ENCODE results near the gene HLCS.
"Not testable (repeated sequence)": the region's sequence is repeated elsewhere in the genome, so short reads cannot be mapped to it uniquely, and the experiment has no call there.

The HLCS gene

DNA sequence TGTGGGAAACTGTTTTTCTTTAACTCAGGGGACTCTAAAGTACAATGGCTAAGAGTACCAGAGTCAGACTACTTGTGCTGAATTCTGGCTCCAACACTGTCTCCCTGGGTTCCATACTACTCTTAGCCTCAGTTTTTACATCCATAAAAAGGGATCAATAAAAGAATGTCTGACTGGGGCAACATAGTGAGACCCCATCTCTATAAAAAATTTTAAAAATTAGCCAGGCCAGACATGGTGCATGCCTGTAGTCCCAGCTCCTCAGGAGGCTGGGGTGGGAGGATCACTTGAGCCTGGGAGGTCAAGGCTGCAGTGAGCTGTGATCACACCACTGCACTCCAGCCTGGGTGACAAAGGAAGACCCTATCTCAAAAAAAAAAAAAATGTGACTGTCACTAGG, 150.4 kb downstream of the HLCS start:
- not testable (repeated sequence) for H3K9me3 Mint-ChIP-seq, ATAC-seq, H3K4me3 Mint-ChIP-seq, H3K4me1 Mint-ChIP-seq, H3K27ac Mint-ChIP-seq, H3K27me3 Mint-ChIP-seq
- H3K36me3 Mint-ChIP-seq, result peaks cover 16% of the 10 kb centered on the region

DNA sequence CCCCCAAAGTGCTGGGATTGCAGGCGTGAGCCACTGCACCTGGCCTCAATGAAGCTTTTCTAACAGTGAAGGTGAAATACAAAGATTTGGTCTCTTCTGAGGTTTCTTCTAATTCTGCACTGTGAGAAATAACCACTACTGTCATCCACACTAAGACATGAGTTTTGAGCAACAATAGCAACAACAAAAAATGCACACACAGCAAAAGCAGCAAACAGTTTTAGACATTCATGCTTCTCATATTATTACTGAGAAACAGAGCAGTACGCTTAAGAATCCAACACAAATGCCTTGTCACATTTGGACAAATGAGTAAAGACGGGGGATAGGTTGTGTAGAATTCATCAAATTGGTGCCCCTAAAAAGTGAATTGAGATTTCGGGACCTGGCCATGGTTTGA, 151.2 kb downstream of the HLCS start:
- H3K4me3 Mint-ChIP-seq, result no peak overlapping the region
- H3K4me1 Mint-ChIP-seq, result no peaks in the 10 kb centered on the region
- no peaks in the 10 kb centered on the region for H3K9me3 Mint-ChIP-seq
- H3K27me3 Mint-ChIP-seq, result no peaks in the 10 kb centered on the region
- H3K36me3 Mint-ChIP-seq, result peaks cover 14% of the 10 kb centered on the region
- ATAC-seq, result no peak
- no peak overlapping the region for H3K27ac Mint-ChIP-seq

DNA sequence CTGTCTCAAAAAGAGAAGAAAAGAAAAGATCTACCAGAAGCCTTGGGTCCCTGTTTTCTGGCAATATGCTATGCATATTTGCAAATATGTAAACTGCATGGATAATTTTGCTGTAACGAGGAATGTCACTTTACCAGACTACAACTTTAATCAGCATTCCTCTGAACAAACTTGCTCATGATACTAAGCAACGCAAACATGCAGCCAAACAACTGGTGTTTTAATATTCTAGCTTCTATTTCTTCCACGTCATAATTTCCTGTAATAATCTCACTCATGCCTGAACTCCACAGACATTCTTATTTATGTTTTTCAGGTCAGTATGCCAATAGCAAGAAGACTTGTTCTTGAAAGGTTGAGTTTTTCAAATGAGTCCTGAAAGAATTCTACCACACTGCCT, 153.4 kb downstream of the HLCS start:
- H3K27me3 Mint-ChIP-seq, result no peaks in the 10 kb centered on the region
- no peak for ATAC-seq
- H3K36me3 Mint-ChIP-seq, result peaks cover 14% of the 10 kb centered on the region
- H3K9me3 Mint-ChIP-seq, result no peaks in the 10 kb centered on the region
- no peaks in the 10 kb centered on the region for H3K4me1 Mint-ChIP-seq
- no peak overlapping the region for H3K27ac Mint-ChIP-seq
- H3K4me3 Mint-ChIP-seq, result no peak overlapping the region

DNA sequence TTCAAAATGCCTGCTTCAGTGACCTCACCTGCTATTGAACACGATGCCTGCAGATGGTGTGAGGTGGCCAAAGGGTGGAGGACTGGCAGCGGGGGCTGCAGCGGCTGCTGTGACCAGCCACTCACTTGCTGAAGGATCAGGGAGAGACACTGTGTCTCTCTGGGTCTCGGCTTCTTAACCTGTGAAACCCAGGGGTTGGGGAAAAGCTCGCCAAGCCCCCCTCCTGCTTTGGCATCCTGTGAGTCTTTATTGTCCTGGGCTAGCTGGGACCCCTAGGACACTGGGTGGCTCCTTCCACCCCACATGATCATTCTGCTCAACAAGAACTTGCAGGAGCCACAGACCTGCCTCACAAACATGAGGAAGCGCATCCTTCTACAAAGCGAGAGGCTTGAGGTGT, 154.7 kb downstream of the HLCS start:
- Mint-ChIP-seq H3K27ac (no peak overlapping the region), H3K4me1 (no peaks in the 10 kb centered on the region), H3K36me3 (peaks cover 18% of the 10 kb centered on the region), H3K27me3 (no peaks in the 10 kb centered on the region), H3K9me3 (no peaks in the 10 kb centered on the region), H3K4me3 (no peak overlapping the region)
- no peak for ATAC-seq

DNA sequence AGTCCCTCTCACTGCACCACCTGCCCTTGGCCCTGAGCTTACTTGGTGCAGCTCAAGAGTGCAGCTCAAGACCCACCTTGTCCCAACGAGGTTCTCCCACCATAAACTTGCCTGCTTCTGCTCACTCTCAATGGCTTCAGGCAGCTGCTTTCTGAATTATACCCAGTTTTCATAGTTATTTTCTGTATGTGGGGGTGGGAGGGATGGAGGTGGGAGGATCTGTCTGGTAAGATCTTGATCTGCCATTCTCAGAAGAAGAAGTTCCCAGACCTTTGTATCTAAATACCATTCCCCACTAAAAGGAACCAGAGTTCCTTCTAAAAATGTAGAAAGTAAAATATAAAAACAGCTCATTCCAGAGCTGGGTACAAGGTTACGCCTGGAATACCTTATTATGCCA, 156.0 kb downstream of the HLCS start:
- Mint-ChIP-seq H3K27ac (no peak overlapping the region), H3K36me3 (peaks cover 25% of the 10 kb centered on the region), H3K9me3 (no peaks in the 10 kb centered on the region), H3K4me3 (no peak overlapping the region), H3K27me3 (no peaks in the 10 kb centered on the region), H3K4me1 (no peaks in the 10 kb centered on the region)
- ATAC-seq, result no peak

DNA sequence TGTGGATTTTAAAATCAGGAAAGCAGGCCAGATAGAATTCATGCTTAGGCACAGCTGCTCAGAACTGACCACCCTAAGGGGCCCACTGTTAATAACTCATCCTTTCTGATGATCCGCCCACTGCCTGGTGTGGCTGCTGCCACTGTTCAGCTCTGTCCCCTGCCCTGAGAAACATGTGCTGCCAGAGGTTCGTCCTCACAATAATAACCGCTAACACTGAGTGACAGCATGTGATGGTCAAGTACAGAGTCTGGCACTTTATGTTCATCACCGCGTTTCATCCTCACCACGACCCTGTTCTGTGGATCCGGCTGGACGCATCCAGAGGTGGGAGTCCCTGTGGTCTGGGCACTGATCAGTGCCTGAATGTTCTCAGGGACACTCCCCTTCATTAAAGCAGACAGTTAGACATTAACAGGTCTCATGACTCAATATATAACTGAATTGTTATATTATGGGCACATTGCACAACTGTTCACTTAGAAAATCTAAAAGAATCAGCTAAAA, 159.0 kb downstream of the HLCS start:
- peaks cover 34% of the 10 kb centered on the region for H3K36me3 Mint-ChIP-seq
- H3K27me3 Mint-ChIP-seq, result no peaks in the 10 kb centered on the region
- no peak for ATAC-seq
- H3K4me1 Mint-ChIP-seq, result no peaks in the 10 kb centered on the region
- H3K4me3 Mint-ChIP-seq, result no peak overlapping the region
- no peaks in the 10 kb centered on the region for H3K9me3 Mint-ChIP-seq
- H3K27ac Mint-ChIP-seq, result no peak overlapping the region

DNA sequence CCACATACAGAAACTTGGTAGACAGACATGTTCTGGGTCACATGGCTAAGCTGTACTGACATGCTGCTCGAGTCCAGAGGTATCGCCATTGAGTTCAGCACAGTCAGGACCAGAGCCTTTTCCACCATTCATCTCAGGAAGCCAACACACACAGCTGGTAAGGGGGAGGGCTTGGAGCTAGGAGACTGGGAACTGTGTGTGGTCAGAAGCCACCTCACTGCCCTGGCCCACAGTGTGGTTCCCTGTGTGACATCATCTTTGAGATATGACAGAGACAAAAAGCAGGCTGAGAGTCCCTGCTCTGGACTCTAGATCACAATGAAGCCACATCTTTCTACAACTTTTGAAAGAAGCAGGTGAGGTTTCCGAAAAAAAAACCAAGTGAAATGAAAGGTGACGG, 160.4 kb downstream of the HLCS start:
- H3K27me3 Mint-ChIP-seq, result no peaks in the 10 kb centered on the region
- no peak overlapping the region for H3K4me3 Mint-ChIP-seq
- ATAC-seq, result no peak
- H3K4me1 Mint-ChIP-seq, result no peaks in the 10 kb centered on the region
- no peak overlapping the region for H3K27ac Mint-ChIP-seq
- H3K9me3 Mint-ChIP-seq, result no peaks in the 10 kb centered on the region
- H3K36me3 Mint-ChIP-seq, result peaks cover 36% of the 10 kb centered on the region

DNA sequence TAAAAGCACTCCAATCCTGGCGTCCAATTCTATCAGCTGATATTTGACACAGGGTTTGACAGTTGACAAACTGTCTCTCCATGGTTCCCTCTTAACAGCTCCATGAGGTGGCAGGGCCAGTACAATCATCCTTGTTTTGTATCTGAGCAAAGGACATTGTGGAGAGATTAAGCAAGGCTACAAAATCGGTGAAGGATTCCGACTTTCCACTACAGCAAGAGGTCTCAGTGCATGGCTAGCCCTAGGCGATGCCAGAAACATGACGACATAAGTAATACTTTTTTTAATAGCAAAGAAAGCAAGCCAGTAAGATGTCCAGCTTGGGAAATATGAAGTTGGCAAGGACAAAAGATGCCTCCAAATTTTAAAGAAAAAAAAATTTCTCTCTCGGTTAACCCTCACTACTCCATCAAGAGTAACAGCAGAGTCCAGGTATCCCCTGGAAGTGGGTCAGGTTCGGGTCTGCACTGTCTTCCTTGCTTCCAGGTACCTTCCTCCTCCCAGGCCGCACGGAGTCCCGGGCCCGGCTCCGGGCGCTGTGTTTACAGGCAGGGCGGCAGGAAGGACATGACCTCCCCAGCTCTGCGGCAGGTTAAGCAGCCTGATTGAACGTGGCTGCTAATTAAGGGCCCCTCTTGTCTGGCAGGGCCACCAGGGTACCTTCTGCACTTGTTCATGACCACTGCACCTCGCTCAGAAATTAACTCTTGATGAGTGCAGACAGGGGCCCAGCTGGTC, 161.4 kb downstream of the HLCS start:
- Mint-ChIP-seq H3K27me3 (no peaks in the 10 kb centered on the region), H3K27ac (no peak overlapping the region), H3K4me3 (no peak overlapping the region), H3K4me1 (no peaks in the 10 kb centered on the region), H3K36me3 (peaks cover 36% of the 10 kb centered on the region), H3K9me3 (peaks cover 2% of the 10 kb centered on the region)
- ATAC-seq, result no peak

DNA sequence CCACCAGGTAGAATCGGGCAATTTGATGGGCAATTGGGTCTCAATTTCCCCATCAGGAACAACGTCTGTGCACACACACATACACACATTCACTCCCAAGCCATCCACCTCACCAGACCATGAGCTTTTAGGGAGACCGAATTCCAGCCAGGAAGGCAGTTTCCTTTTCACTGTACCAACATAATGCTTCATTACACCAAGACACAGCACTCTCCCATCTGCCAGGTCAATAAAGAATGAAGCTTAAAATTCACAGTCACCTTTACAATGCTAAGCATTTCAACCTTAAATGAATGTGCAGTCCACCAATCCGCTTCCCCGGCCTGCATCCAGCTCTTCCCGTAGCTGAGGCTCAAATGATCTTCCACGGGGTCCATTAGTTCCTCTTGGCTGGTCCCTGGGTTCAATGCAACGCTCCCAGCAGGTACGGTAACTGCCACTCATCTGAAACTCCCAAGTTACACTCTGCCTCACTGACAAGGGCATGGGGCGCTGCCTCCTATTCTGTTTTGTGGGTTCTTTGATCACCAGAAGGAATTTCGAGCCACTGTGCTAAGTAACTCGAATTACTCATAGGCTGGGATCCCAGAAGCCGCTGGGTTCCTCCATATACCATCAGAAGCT, 162.5 kb downstream of the HLCS start:
- Mint-ChIP-seq H3K9me3 (peaks cover 7% of the 10 kb centered on the region), H3K27ac (no peak overlapping the region), H3K4me1 (no peaks in the 10 kb centered on the region), H3K4me3 (no peak overlapping the region), H3K27me3 (no peaks in the 10 kb centered on the region), H3K36me3 (peaks cover 44% of the 10 kb centered on the region)
- ATAC-seq, result no peak

DNA sequence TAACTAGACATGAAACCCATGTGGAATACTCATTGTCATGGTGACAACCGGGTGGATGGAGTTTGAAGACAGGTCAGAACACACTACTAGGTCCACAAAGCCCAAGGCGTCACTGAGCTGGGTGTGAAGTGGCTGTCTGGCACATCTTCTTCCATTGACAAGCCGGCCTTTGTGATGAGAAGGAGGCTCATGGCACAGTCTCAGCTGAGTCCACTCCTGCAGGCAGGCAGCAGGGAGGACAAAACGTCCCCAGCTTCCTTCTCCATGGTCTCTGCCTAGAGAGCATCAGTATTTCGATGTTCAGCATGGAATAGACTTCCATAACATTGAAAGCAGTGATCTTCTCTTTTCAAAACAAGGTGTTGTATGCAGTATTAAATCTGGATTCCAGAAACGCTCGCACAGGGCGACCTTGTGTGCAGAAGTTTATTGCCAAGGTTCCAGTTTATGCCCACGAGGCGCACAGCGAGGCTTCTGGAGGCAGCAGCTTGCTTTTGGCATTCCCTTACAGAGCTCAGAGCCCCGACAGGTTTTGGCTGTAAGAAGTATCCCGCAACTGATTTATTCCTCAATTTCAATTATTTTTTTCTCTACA, 163.3 kb downstream of the HLCS start:
- Mint-ChIP-seq H3K9me3 (peaks cover 8% of the 10 kb centered on the region), H3K36me3 (peaks cover 50% of the 10 kb centered on the region), H3K27ac (no peak overlapping the region), H3K4me1 (no peaks in the 10 kb centered on the region), H3K4me3 (no peak overlapping the region), H3K27me3 (no peaks in the 10 kb centered on the region)
- no peak for ATAC-seq

DNA sequence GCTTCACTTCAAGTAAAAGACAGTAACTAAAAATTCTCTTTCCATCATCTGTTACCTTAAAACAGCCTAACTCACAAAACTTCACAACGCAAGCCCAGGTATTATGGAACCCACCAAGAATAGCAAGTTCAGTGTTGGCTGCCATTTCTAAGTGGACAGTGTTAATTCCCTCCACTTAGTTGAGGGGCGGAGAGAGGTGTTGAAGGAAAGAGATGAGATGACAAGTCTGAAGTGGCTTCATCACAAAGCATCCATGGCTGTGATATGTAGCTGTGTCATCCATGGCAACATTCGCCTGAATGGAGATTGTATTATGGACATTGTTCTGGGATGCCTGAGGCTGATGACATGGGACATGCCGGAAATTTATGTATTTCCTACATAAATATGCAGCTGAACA, 165.7 kb downstream of the HLCS start:
- H3K4me3 Mint-ChIP-seq, result no peak overlapping the region
- no peak for ATAC-seq
- no peaks in the 10 kb centered on the region for H3K4me1 Mint-ChIP-seq
- H3K27ac Mint-ChIP-seq, result no peak overlapping the region
- H3K27me3 Mint-ChIP-seq, result no peaks in the 10 kb centered on the region
- peaks cover 52% of the 10 kb centered on the region for H3K36me3 Mint-ChIP-seq
- H3K9me3 Mint-ChIP-seq, result peaks cover 16% of the 10 kb centered on the region

DNA sequence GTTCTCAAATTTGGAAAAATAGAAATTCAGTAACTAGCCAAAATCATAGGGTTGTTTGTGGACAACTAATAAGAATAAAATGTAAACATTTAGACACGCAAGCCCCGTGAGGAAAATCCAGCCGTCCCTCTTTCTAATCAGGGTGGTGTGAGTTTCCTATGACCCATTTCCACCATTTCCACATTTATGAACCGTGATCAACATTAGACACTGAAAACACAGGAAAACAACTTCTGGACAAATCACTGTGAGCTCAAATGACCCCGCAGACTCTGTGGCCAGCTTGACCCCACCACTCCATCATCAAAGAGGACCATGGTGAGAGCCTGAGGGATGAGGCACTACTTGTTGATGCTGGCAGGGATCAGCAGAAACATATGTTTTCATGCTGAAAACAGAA, 166.6 kb downstream of the HLCS start:
- ATAC-seq, result no peak
- no peak overlapping the region for H3K4me3 Mint-ChIP-seq
- peaks cover 16% of the 10 kb centered on the region for H3K9me3 Mint-ChIP-seq
- no peaks in the 10 kb centered on the region for H3K4me1 Mint-ChIP-seq
- H3K27ac Mint-ChIP-seq, result no peak overlapping the region
- H3K36me3 Mint-ChIP-seq, result peaks cover 54% of the 10 kb centered on the region
- H3K27me3 Mint-ChIP-seq, result no peaks in the 10 kb centered on the region

DNA sequence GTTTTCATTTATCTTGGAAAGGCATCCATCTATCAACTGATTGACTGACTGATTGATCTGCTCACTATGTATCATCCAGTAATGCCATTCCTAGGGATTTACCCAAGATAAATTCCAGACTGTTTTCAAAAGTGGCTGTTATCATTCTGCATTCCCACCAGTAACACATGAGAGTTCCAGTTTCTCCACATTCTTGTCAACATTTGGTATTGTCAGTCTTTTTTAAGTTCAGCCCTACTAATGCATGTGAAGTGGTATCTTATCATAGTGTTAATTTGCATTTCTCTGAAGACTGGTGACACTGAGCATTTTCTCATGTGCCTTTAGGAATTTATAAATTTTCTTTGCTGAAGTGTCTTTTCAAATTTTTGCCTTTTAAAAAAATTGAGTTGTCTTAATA, 168.0 kb downstream of the HLCS start:
- peaks cover 5% of the 10 kb centered on the region for H3K4me1 Mint-ChIP-seq
- ATAC-seq, result no peak
- no peak overlapping the region for H3K27ac Mint-ChIP-seq
- peaks cover 52% of the 10 kb centered on the region for H3K36me3 Mint-ChIP-seq
- no peak overlapping the region for H3K4me3 Mint-ChIP-seq
- H3K9me3 Mint-ChIP-seq, result peaks cover 24% of the 10 kb centered on the region
- no peaks in the 10 kb centered on the region for H3K27me3 Mint-ChIP-seq

DNA sequence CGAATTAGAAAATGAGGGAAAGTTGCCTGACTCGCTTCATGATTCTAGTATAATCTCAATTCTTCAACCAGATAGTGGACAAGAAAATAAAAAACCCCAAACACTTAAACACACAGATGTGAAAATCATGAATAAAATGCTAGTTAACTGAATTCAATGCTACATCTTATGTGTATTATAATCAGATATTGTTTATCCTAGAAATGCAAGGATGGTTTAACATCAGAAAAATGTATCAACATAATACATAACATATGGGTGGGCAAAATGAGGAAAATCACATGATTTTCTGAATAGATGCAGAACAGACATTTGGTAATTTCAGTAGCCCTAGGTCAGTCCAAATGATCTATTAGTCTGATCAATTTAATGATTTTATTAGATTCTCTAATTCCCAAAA, 170.4 kb downstream of the HLCS start:
- no peaks in the 10 kb centered on the region for H3K27me3 Mint-ChIP-seq
- ATAC-seq, result no peak
- peaks cover 44% of the 10 kb centered on the region for H3K36me3 Mint-ChIP-seq
- no peak overlapping the region for H3K27ac Mint-ChIP-seq
- H3K4me1 Mint-ChIP-seq, result peaks cover 5% of the 10 kb centered on the region
- H3K4me3 Mint-ChIP-seq, result no peak overlapping the region
- H3K9me3 Mint-ChIP-seq, result peaks cover 24% of the 10 kb centered on the region

DNA sequence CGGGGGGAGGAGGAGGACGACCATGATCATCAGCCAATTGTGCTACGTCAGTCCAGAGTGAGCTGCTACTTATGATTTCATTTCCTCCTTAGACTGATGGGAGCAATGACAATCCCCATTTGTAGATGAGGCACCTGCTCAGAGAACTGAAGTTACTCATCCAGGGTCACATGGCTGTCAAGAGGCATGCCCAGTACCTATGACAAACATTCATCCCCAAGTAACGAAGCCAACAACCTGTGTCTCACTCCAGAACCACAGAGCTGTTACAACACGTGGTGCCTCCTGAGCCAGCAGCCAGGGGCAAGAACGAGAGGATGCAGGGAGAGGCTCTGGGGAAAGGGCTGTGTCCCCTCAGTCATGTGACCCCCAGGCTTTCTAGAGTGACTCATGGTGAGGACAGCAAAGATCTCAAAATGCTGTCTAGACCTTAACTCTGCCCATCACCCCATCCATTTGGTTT, 173.9 kb downstream of the HLCS start:
- no peak for ATAC-seq
- Mint-ChIP-seq H3K4me1 (peaks cover 5% of the 10 kb centered on the region), H3K4me3 (no peak overlapping the region), H3K9me3 (peaks cover 11% of the 10 kb centered on the region), H3K27me3 (no peaks in the 10 kb centered on the region), H3K36me3 (peaks cover 46% of the 10 kb centered on the region), H3K27ac (no peak overlapping the region)

Measured in stimulated activated memory B cell treated with anti-CD40 and anti-IgM and Interleukin-4, amounts not matched to agents 10 μg/mL and 1 μg/mL and 100 μg/mL, for 72 hours (primary cell).